Sciatic nerve (tissue), 2 donors: ENCODE measurements around the gene CREB3L1. TPM values are rescaled to one million over a fixed set of nuclear protein-coding genes. Genes with fewer than 3 reads are reported as not detected.

Source experiments
- ATAC-seq: fragments of 200-7000 bp; cut with Tn5 transposase; one replicate; pipeline ENCODE4 v1.9.1; 2020; ENCODE audit warnings: mild to moderate bottlenecking, moderate library complexity
- DNase-seq: peaks from one replicate; pipeline ENCODE4 v3.0.0-alpha.2; 2020; ENCODE audit warnings: low spot score
- intact Hi-C: fragments of 100-400 bp; cut with DNase I; formaldehyde crosslinking; loops from one replicate; pipeline ENCODE4 v1.14.2; 2022
- total RNA-seq: library from RNA; stranded (reverse); fragmentation: NEBNext Ultra II Directional; extraction: Animal tissue kit (Norgen Biotek cat#: 25700); gene quantifications from one replicate; pipeline ENCODE4 v1.2.1, GENCODE V29; 2021
- donor health status: DM: no; HTN: no; CAD: no.
- donor health status: DM: no; HTN: no; CAD: no.

CREB3L1 gene
- total RNA-seq, 1 donor from 2014 or later: 20.8 TPM

GRCh38 chr11:46335271-46335670, 57.8 kb downstream of the CREB3L1 start:
- intact Hi-C loops: no loop called here
- ATAC-seq: no peak
- DNase-seq: no peak

- ATAC-seq: no peak
- no peak for DNase-seq
- intact Hi-C loops: no loop called here
Measured at GRCh38 chr11:46335890-46336562, 58.6 kb downstream of the CREB3L1 start.

GRCh38 chr11:46336563-46337180, 59.2 kb downstream of the CREB3L1 start:
- intact Hi-C loops: no loop called here
- DNase-seq (no peak), ATAC-seq (no peak)

- DNase-seq: no peak
- intact Hi-C loops: no loop called here
- no peak for ATAC-seq
Measured at GRCh38 chr11:46337626-46338345, 60.3 kb downstream of the CREB3L1 start.

GRCh38 chr11:46338636-46338987, 61.1 kb downstream of the CREB3L1 start:
- ATAC-seq: peak; percentile 18
- intact Hi-C loops: no loop called here

GRCh38 chr11:46338988-46339666, 61.7 kb downstream of the CREB3L1 start:
- DNase-seq (no peak), ATAC-seq (peak; percentile 36)
- intact Hi-C loops: no loop called here

More at GRCh38 chr11:46338636-46338987, 61.1 kb downstream of the CREB3L1 start:
- no peak for DNase-seq

GRCh38 chr11:46339816-46340215, 62.4 kb downstream of the CREB3L1 start:
- ATAC-seq: peak; percentile 48
- intact Hi-C loops: loop anchor here (5.0 kb wide), 1 partner anchor 967 kb away; no protein-coding TSS in a partner anchor

DNA sequence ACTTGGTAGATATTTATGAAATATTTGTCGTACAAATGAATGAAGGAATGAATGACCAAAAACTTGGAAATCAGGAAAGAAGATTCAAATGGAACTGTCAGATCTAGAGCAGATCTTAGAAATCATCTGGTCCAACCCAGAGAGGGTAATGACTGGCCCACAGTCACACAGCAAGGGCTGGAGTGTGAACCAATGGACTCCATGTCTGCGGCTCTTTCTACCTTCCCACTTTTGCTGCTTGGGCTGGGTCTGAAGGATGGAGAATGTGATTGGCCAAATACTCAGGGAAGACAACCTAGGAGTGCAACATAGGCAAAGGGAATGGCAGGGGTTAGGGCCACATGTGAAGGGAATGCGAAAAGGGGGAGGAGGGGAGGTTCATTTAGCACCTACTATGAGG, 64.0 kb downstream of the CREB3L1 start:
- DNase-seq (no peak), ATAC-seq (no peak)
- intact Hi-C loops: loop anchor here (5.0 kb wide), 1 partner anchor 966 kb away; no protein-coding TSS in a partner anchor

More at GRCh38 chr11:46339816-46340215, 62.4 kb downstream of the CREB3L1 start:
- no peak for DNase-seq

- ATAC-seq (no peak), DNase-seq (no peak)
- intact Hi-C loops: loop anchor here (5.0 kb wide), 1 partner anchor 965 kb away; no protein-coding TSS in a partner anchor
Measured at GRCh38 chr11:46342239-46342638, 64.8 kb downstream of the CREB3L1 start.

DNA sequence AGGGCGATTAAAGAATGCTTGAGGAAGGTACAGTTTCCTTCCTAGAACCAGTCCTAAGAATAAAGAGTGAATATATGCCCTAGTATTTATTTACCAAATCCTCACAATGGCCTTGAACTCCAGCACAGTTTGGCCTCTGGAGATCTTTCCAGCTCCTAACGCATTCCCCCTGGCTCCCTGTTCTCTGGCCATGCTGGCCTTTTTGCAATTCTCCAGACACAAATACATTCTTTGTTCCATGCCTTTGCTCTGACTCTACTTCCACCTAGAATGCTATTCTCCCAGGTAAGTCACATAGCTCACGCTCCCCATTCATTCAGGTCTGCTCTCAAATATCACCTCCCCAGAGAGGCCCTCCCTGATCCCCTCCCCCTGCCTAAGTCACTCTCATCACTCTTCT, 66.1 kb downstream of the CREB3L1 start:
- ATAC-seq (no peak), DNase-seq (no peak)
- intact Hi-C loops: loop anchor here (5.0 kb wide), 1 partner anchor 964 kb away; no protein-coding TSS in a partner anchor

DNA sequence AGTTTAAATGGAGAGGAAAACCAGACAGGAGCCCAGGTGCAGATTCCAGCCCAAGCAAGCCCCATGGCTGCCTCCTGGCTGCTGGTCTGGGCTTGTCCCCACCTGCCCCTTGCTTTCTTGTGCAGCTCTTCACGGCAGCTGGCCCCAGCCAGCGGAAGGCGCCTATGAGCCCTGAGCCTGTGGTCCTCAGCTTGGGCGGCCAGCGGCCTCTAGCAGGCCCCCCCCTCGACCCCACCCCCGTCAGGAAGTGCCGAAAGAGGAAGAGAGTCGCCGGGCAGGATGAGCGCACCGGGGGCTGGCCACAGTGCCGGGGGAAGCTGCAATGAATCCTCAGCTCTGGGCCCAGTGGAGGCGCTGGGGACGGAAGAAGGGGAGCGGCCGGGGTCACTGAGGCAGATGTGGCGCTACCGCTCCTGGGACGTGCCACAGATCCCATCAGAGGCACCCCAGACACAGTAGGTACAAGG, 67.7 kb downstream of the CREB3L1 start:
- DNase-seq: no peak
- intact Hi-C loops: no loop called here

DNA sequence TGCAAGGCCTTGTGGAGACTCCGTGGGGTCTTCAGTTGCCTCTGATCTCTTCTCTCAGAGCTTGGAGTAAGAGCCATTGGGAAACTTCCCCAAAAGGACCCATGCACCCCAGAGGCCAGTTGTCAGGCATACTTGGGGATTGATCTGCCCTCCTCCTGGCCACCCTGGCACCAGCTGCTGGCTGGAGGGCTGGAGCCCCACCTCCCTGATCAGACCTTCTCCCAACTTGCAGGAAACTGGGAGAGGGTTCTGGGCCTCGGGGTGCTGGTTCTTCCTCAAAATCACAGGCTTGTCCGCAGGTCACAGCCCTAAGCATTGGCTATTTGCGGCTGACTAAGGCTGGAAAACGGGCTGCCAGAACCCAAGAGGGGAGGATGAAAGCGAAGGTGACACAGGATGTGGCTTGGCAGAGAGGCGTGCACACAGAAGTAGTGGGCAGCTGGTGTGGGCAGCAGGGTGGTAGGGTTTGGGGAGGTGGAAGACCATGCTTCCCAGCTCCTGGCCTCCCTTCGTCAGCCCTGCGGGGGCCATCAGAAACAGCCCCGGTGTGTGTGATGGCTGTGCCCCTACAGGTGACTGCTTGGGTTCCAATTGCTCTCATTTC, 68.5 kb downstream of the CREB3L1 start:
- peak; percentile 1 for ATAC-seq
- intact Hi-C loops: no loop called here
- no peak for DNase-seq

More for the DNA sequence above, 67.7 kb downstream of the CREB3L1 start:
- ATAC-seq: peak; percentile 38

GRCh38 chr11:46346886-46347636, 69.6 kb downstream of the CREB3L1 start, which contains the start of gene DGKZ:
DGKZ (plus strand) TSS chr11:46347463; CDS start chr11:46347660, 197 bp downstream.
- intact Hi-C loops: no loop called here
- peak; percentile 90 for ATAC-seq
- peak; percentile 89 for DNase-seq

GRCh38 chr11:46347637-46348311, 70.3 kb downstream of the CREB3L1 start:
- ATAC-seq (no peak), DNase-seq (no peak)
- intact Hi-C loops: no loop called here

DNA sequence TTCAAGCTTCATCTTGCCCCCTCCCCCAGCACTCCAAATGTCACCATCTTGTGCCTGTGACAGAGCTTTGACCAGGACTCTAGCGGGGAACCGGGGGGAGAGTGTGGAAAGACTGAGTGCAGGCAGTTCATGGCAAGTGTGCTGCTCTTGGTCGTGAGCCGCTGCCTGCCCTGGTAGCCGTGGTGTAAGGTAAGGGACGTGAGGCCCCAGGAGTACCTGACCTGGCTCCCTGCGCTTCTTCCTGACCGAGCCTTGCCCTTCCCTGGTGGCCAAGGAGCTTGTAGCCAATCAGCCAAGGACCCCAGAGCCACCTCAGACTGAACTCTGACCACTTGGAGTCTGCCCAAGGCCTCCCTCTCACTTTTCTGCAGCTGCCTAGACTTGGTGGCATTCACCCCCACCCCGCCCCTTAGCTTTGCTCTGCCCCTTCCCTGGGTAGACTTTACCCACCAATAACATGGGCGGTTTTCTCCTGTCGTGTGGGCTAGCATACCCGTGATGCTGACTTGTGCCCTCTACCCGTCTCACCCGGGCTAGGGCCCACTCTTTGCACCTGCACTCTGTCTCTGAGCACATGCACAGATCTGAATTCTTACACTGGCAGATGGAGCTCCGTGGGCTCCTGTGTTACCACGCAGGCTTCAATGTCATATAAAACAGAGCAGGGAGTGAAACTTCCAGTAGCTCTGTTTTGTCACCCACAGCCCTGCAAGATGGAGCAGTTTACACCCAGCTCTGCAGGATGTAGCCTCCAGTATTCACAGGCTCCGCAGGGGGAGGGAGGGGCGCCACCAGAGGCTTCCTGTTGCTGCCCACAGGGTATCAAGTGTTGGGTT, 71.3 kb downstream of the CREB3L1 start:
- intact Hi-C loops: no loop called here
- DNase-seq (no peak), ATAC-seq (no peak)

GRCh38 chr11:46350695-46351094, 73.2 kb downstream of the CREB3L1 start:
- DNase-seq (no peak), ATAC-seq (no peak)
- intact Hi-C loops: loop anchor here (5.0 to 10.0 kb wide), 2 partner anchors 742 to 1014 kb away; no protein-coding TSS in a partner anchor
